GM19452 (cell line): ENCODE measurements around the gene PCNT.
"Not testable (repeated sequence)": the region's sequence is repeated elsewhere in the genome, so short reads cannot be mapped to it uniquely, and the experiment has no call there.

Experiments
- ATAC-seq: cut with Tn5 transposase; IDR thresholded peaks from one replicate; pipeline ENCODE4 v1.9.1; 2021; ENCODE audit not compliant: unreplicated experiment

The PCNT gene

GRCh38 chr21:46423546-46424038 is 99.6 kb downstream of the PCNT start:
- no peak for ATAC-seq

GRCh38 chr21:46424039-46424591 is 100.2 kb downstream of the PCNT start:
- ATAC-seq, result no peak

DNA sequence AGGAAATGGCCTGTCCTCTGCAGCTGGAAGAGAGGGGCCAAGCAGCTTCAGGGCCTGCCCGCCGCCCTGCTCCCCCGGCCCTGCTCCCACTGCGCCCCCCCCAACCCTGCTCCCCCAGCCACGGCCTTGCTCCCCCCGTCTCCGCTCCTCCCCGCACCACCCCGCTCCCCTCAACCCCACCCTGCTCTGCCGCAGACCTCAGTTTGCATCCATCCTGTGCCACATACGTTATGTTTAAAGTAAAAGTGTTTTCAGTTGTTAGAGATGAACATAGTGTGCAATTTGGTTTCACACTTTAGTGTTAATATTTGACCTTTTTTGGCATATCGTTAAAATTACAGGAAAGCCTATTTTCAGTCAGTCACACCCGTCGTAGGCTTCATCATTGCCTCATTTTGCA is 100.7 kb downstream of the PCNT start:
- no peak for ATAC-seq

- ATAC-seq, result no peak
These were observed 101.1 kb downstream of the PCNT start for GRCh38 chr21:46425041-46425440.

DNA sequence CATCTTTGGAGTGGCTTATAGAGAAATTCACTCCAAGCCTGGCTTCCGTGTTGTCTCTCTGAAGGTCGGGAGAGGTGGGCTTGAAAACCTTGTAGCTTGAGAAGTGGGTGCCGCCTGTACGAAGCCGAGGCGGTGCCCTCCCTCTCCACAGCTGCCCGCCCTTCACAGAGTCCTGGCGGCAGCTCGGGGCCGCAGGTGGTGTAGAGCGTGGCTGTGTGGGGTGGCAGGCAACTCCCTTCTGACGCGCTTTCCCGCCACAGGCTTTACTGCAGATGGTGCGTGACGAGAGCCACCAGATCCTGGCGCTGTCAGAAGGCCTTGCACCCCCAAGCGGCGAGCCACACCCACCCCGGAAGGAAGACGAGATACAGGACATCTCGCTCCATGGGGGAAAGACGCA is 101.6 kb downstream of the PCNT start:
- no peak for ATAC-seq

DNA sequence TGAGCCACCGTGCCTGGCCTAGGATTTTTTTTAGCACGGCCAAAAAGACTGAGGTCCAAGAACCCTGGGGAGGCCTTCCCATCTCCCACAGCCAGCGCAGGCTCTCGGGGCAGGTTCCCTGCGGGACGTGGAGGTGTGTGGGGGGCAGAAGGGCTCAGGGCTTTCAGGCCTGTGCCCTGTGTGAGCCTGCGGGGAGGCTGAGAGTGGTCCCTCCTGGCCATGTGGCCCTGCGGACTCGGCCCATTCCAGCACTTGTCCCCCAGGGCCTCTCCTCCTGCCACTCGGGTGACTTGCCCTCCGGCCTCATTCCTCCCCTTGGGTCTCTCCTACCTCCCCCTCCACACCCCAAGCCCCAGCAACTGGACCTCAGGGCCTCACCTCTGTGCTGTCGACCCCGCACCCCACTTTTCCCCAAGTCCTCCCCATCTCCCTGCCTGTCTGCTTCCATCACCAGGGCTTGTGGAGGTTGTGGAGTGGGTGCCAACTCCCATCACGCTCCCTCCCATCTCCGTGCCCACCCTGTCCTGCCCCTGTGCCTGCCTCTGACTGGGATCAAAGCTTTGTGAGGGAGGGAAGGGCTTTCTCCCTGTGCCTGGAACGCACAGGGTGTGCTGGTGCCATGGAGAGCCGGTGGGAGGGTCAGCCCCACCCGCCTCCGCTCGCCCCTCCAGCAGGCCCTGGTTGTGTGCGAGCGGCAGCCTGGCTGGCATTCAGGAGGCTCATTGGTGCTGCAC is 102.5 kb downstream of the PCNT start:
- no peak for ATAC-seq

DNA sequence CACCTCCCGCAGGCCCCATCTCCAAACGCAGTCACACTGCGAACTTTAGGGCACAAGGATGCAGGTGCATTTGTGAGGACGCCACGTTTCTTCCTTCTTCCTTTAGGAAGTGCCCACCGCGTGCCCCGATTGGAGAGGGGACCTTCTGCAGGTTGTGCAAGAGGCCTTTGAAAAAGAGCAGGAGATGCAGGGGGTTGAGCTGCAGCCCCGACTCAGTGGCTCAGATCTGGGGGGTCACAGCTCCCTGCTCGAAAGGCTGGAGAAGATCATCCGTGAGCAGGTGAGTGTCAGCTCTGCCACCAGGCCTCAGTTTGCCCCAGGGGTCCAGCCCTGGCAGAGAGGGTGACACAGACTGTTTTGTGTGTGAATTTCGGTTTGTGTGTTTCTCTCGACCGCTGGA is 103.6 kb downstream of the PCNT start:
- no peak for ATAC-seq

GRCh38 chr21:46428286-46428685 is 104.3 kb downstream of the PCNT start:
- ATAC-seq, result no peak

DNA sequence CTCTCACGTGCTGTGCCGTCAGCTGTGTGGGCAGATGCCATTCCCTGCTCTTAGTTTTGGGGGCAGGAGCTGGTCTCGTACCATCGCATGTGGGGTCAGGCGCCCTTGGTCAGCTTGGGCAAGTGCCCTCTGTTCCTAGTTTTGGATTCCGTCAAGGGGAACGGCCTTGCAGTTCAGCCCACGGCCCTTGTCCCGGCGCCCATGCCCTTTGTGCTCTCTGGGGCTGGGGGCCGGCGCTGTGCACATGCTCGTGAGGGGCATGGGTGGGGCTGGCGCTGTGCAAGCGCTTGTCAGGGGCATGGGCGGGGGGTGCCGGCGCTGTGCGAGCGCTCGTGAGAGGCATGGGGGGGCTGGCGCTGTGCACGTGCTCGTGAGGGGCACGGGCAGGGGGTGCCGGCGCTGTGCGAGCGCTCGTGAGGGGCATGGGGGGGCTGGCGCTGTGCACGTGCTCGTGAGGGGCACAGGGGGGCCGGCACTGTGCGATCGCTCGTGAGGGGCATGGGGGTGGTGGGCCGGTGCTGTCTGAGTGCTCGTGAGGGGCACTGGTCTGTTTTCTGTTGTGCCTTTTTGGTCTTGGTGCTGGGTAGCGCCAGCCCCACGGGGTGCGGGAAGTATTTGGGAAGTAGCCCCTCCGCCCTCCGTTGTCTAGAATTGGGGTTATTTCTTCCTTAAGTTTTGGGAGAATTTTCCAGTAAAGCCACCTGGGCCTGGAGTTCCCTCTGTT is 105.2 kb downstream of the PCNT start:
- no peak for ATAC-seq

DNA sequence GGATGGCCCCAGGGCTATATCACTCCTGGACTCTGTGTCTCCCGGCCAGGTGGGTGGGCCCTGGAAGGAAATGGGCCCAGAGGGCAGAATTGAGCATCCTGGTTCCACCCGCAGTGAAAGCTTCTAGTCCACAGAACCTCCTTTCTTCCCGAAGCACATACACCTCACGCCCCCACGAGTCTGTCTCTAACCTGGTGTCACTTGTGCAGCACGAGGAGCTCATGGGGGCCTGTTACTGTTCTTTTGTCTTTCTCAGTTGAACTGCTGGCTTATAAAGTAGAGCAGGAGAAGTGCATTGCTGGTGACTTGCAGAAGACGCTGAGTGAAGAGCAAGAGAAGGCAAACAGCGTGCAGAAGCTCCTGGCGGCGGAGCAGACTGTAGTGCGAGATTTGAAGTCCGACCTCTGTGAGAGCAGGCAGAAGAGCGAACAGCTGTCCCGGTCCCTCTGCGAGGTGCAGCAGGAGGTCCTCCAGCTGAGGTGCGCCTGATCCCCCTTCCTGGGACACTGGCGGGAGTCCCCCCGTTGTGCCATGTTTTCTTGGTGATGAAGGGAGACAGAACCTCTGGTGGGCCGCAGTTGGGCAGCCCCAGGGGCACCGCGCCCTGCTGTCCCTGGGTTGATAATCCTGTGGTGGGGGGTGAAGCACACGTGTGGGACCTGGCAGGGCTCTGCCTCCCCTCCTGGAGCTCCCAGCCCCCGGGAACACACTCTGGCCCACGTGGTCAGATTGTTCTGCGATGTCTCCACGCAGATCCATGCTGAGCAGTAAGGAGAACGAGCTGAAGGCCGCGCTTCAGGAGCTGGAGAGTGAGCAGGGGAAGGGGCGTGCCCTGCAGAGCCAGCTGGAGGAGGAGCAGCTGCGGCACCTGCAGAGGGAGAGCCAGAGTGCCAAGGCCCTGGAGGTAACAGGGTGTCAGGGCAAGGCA is 106.1 kb downstream of the PCNT start:
- no peak for ATAC-seq

- no peak for ATAC-seq
These were observed 107.5 kb downstream of the PCNT start for GRCh38 chr21:46431448-46431847.

DNA sequence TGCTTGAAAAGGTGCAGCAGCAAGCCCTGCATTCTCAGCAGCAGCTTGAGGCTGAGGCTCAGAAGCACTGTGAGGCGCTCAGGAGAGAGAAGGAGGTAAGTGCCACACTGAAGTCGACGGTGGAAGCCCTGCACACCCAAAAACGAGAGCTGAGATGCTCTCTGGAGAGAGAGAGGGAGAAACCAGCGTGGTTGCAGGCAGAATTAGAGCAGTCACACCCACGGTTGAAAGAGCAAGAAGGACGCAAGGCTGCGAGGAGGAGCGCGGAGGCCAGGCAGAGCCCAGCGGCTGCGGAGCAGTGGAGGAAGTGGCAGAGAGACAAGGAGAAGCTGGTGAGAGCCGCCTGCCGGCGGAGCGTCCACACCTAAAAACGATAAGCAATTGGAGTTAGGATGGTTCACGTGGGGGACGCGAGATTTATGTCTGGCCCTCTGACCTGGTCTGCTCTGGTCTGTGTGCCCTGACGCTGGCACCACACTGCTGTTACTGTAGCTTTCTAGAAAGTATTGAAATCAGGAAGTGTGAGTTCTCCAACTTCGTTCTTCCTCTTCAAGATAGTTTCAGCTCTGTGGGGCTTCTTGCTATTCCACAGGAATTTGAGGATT is 108.0 kb downstream of the PCNT start:
- ATAC-seq, result no peak

DNA sequence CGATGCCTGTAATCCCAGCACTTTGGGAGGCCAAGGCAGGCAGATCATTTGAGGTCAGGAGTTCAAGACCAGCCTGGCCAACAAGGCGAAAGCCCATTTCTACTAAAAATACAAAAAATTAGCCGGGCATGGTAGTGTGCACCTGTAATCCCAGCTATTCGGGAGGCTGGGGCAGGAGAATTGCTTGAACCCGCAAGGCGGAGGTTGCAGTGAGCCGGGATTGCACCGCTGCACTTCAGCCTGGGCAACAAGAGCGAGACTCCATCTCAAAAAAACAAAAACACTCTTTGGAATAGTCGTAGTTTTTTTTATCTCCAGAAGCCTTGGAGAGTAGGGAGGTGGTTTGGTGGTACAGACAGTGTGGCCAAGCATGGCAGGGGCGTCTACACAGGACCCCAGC is 109.2 kb downstream of the PCNT start:
- not testable (repeated sequence) for ATAC-seq

DNA sequence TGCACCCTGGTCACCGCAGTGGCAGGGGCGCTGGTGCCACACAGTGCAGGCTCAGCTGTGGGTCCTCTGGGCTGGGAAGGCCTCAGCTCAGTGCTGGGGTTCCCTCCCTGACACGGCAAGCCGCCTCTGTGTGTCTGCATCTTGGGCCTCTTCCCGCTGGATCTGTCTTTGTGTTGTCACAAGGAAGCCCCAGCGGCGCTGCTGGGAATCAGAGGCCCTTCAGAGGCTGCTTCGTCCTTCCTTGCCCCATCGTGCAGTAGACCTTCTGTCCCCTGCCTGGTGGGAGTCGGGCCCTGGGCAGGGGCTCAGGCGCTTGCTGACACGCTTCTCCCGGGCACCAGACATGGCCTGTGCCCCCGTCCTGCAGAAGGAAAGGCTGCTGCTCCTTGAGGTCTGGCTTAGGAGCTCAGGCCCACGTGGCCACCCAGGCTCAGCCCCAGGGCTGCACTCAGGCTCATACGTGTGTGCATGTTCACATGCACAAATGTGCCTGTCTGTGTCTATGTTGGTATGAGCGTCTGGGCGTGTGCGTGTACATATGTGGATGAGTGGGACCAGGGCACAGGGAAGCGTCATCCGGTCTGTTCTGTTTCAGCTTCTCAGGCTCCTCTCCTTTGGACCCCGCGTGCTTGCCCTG is 110.5 kb downstream of the PCNT start:
- no peak for ATAC-seq

DNA sequence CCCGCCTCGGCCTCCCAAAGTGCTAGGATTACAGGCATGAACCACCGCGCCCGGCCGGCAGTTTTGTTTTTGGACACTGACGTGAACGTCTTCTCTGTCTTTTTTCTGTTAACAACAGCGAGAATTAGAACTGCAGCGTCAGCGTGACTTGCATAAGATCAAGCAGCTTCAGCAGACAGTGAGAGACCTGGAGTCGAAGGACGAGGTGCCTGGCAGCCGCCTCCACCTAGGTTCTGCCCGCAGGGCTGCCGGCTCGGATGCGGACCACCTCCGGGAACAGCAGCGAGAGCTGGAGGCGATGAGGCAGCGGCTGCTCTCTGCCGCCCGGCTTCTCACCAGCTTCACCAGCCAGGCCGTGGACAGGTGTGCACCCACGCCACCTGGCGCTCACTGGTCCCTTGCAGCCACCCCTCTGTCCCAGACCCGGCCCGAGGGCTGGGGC is 111.9 kb downstream of the PCNT start:
- ATAC-seq, result no peak

- no peak for ATAC-seq
These were observed 112.7 kb downstream of the PCNT start for GRCh38 chr21:46436621-46437020.

GRCh38 chr21:46437096-46437498 is 113.1 kb downstream of the PCNT start:
- no peak for ATAC-seq

- ATAC-seq, result no peak
These were observed 113.6 kb downstream of the PCNT start for GRCh38 chr21:46437511-46437910.

DNA sequence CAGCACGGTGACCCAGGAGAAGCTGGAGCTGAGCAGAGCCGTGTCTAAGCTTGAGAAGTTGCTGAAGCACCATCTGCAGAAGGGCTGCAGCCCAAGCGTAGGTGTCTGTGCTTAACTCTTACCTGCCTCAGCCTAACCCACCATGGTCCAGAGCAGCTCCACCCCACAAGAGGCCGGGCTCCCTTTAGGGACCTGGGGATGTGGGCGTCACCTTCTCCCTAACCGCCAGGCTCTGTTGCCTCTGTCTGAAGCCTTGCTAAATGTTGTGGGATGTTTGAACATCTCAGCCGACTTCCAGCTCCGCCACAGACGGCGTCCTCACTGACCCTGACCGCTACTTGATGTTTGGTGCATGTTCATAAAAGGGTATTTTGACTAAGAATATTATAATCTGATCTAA is 114.3 kb downstream of the PCNT start:
- ATAC-seq, result no peak

- no peak for ATAC-seq
These were observed 116.0 kb downstream of the PCNT start for GRCh38 chr21:46439906-46440305.
